K562 (cell line): ENCODE results near the gene DAPK2. TPM values are rescaled to one million over a fixed set of nuclear protein-coding genes. Genes with fewer than 3 reads are reported as not detected.

Source experiments
- CREM ChIP-seq: IDR thresholded peaks from 2 replicates; pipeline ENCODE4 v1.6.1; 2014; ENCODE audit warnings: antibody characterized with exemption, low read depth
- DPF2 ChIP-seq: fragments of 450-650 bp; IDR thresholded peaks from 2 replicates; pipeline ENCODE4 v1.6.1; 2016
- EP300 ChIP-seq: IDR thresholded peaks from 2 replicates; pipeline ENCODE4 v1.6.1; 2012; ENCODE audit warnings: low read length, improper control_type of control experiment
- GTF2A2 ChIP-seq: IDR thresholded peaks from 2 replicates; pipeline ENCODE4 v1.6.1; 2016; ENCODE audit warnings: mild to moderate bottlenecking, missing genetic modification characterization, missing compliant biosample characterization
- HCFC1 ChIP-seq: IDR thresholded peaks from 2 replicates; pipeline ENCODE4 v1.6.1; 2012; ENCODE audit warnings: low read depth, low read length, improper control_type of control experiment
- HOXB6 ChIP-seq: fragments of 250-450 bp; sonication (Bioruptor Pico); IDR thresholded peaks from 2 replicates; pipeline ENCODE4 v1.5.1; 2022; ENCODE audit warnings: mild to moderate bottlenecking, borderline replicate concordance
- KLF13 ChIP-seq: fragments of 450-650 bp; IDR thresholded peaks from 2 replicates; pipeline ENCODE4 v1.6.1; 2016; ENCODE audit warnings: missing genetic modification characterization, low read depth, mild to moderate bottlenecking, missing compliant biosample characterization, moderate library complexity, borderline replicate concordance
- NFE2 ChIP-seq: IDR thresholded peaks from 2 replicates; pipeline ENCODE4 v1.6.1; 2014; ENCODE audit warnings: antibody characterized with exemption, low read depth
- NFIC ChIP-seq: fragments of 450-650 bp; IDR thresholded peaks from 2 replicates; pipeline ENCODE4 v1.6.1; 2017; ENCODE audit warnings: mild to moderate bottlenecking, inconsistent platforms
- SIX5 ChIP-seq, 2 experiments: IDR thresholded peaks; 2 replicates each; pipeline ENCODE4 v1.6.1; 2011; ENCODE audit warnings: low read length in 2 of 2, borderline replicate concordance in 1 of 2, low read depth in 1 of 2, mild to moderate bottlenecking in 1 of 2, moderate library complexity in 1 of 2; ENCODE audit not compliant: insufficient read depth in 1 of 2
- STAG1 ChIP-seq: sonication (generic); formaldehyde crosslinking; IDR thresholded peaks from 2 replicates; pipeline ENCODE4 v1.5.0; 2020; ENCODE audit warnings: missing genetic modification reagents, borderline replicate concordance
- TEAD4 ChIP-seq, 2 experiments: sonication (generic) in 1 of 2; formaldehyde crosslinking in 1 of 2; IDR thresholded peaks; 2 replicates each; pipeline versions ENCODE4 v1.6.1 to v1.8.0; 2012 to 2022; ENCODE audit warnings: borderline replicate concordance in 1 of 2, inconsistent platforms in 1 of 2, low read length in 1 of 2, mild to moderate bottlenecking in 1 of 2, missing genetic modification reagents in 1 of 2
- ZNF316 ChIP-seq: fragments of 450-650 bp; IDR thresholded peaks from 2 replicates; pipeline ENCODE4 v1.6.1; 2016
- ZNF41 ChIP-seq: fragments of 250-450 bp; sonication (Bioruptor Pico); conservative IDR thresholded peaks from 2 replicates; pipeline ENCODE4 v1.4.0; 2020; ENCODE audit warnings: mild to moderate bottlenecking
- ZNF431 ChIP-seq: sonication (generic); formaldehyde crosslinking; IDR thresholded peaks from 2 replicates; pipeline ENCODE4 v1.8.0; 2022; ENCODE audit warnings: mild to moderate bottlenecking, missing genetic modification reagents
- polyA plus RNA-seq, 8 experiments: library from polyadenylated mRNA; depleted of rRNA in 4 of 8; stranded (reverse) in 5 of 8; unstranded in 3 of 8; fragments of >200 nt; fragmentation: Nextera tagmentation in 2 of 8; fragmentation: Illumina TruSeq in 1 of 8; extraction: Ambion mirVana in 2 of 8; extraction: Trizol in 1 of 8; gene quantifications; 2 replicates each; pipeline versions ENCODE4 v1.2.1 to v1.2.3, GENCODE V29; 2011 to 2014; ENCODE audit warnings: inconsistent platforms in 1 of 8, missing spikeins in 1 of 8
- total RNA-seq, 7 experiments: library from RNA; depleted of rRNA in 6 of 7; stranded (reverse); fragments of >200 nt in 6 of 7; fragmentation: Illumina TruSeq in 2 of 7; extraction: Trizol in 2 of 7; gene quantifications; 2 replicates each; pipeline versions ENCODE4 v1.2.1 to v1.2.3, GENCODE V29; 2011 to 2021; ENCODE audit warnings: low replicate concordance in 1 of 7
- TF ChIP-seq, protein P1 (sequence below): fragments of 450-650 bp; IDR thresholded peaks from 2 replicates; pipeline ENCODE4 v1.7.1; 2018; ENCODE audit warnings: mild to moderate bottlenecking, low read depth; ENCODE audit not compliant: partially characterized antibody
- TF ChIP-seq, protein P2 (sequence below): sonication (generic); IDR thresholded peaks from 2 replicates; pipeline ENCODE4 v1.6.1; 2016
- TF ChIP-seq, protein P3 (sequence below), 2 experiments: fragments of 450-650 bp; IDR thresholded peaks; 2 replicates each; pipeline ENCODE4 v1.6.1; 2016
- TF ChIP-seq, protein P4 (sequence below): fragments of 250-450 bp; sonication (Bioruptor Pico); IDR thresholded peaks from 2 replicates; pipeline ENCODE4 v1.4.0; 2020; ENCODE audit warnings: mild to moderate bottlenecking, moderate library complexity, borderline replicate concordance
- TF ChIP-seq, protein P5 (sequence below): fragments of 250-450 bp; sonication (Bioruptor Pico); IDR thresholded peaks from 2 replicates; pipeline ENCODE4 v1.8.0; 2022; ENCODE audit warnings: inconsistent platforms

Gene DAPK2
- total and polyA plus RNA-seq, 9 of the 15 experiments (the other 6 are each of a cell fraction or from before 2014, with no cell fraction given) = 0.14 to 5.2 (median 2.2) TPM

DNA sequence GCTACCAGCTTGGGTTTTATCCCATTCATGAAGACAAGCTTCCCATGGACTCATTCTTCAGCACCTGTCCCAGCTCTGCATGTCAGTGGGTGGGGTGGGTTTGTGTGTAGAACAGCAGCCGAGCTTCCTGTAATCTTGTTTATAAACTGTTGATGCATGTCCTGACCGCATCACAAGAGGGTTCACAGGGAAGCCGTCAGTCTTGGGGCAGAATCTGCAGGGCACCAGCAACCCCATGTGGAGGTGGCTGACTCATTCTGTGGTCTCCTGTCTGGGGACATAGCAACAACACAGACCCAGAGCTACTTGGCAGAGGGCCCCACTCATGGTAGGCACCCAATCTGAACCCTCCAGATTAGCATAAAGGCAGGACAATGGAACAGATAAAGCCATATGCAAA, 35.6 kb downstream of the DAPK2 start (continued):
- TF ChIP-seq, protein P1, sequence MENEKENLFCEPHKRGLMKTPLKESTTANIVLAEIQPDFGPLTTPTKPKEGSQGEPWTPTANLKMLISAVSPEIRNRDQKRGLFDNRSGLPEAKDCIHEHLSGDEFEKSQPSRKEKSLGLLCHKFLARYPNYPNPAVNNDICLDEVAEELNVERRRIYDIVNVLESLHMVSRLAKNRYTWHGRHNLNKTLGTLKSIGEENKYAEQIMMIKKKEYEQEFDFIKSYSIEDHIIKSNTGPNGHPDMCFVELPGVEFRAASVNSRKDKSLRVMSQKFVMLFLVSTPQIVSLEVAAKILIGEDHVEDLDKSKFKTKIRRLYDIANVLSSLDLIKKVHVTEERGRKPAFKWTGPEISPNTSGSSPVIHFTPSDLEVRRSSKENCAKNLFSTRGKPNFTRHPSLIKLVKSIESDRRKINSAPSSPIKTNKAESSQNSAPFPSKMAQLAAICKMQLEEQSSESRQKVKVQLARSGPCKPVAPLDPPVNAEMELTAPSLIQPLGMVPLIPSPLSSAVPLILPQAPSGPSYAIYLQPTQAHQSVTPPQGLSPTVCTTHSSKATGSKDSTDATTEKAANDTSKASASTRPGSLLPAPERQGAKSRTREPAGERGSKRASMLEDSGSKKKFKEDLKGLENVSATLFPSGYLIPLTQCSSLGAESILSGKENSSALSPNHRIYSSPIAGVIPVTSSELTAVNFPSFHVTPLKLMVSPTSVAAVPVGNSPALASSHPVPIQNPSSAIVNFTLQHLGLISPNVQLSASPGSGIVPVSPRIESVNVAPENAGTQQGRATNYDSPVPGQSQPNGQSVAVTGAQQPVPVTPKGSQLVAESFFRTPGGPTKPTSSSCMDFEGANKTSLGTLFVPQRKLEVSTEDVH = no peak
- TF ChIP-seq NFE2 (peak; percentile 51; the same call in 1 of the 2 replicates), NFIC (peak; percentile 24; the same call in 1 of the 2 replicates), EP300 (no peak), HCFC1 (no peak), HOXB6 (CRISPR knock-in tag) (no peak), CREM (0 out of 2 replicates have a peak, but pooled peaks have one; percentile 12), STAG1 (no peak), TEAD4 (IDR thresholded peaks at IDR 0.05; ENCODE audit: low read length) (peak; percentile 14; the same call in 1 of the 2 replicates), TEAD4 (CRISPR knock-in tag; IDR thresholded peaks at IDR 0.05; ENCODE audit: borderline replicate concordance) (no peak), DPF2 (0 out of 2 replicates have a peak, but pooled peaks have one; percentile 22), ZNF316 (no peak), ZNF41 (CRISPR knock-in tag) (no peak), GTF2A2 (tag) (no peak), SIX5 (IDR thresholded peaks at IDR 0.05; ENCODE audit: borderline replicate concordance in 1 of 2, insufficient read depth in 1 of 2, low read depth in 1 of 2, low read length in 2 of 2) (no peak), ZNF431 (no peak), KLF13 (tag) (no peak)
- TF ChIP-seq, protein P2, sequence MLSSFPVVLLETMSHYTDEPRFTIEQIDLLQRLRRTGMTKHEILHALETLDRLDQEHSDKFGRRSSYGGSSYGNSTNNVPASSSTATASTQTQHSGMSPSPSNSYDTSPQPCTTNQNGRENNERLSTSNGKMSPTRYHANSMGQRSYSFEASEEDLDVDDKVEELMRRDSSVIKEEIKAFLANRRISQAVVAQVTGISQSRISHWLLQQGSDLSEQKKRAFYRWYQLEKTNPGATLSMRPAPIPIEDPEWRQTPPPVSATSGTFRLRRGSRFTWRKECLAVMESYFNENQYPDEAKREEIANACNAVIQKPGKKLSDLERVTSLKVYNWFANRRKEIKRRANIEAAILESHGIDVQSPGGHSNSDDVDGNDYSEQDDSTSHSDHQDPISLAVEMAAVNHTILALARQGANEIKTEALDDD = no peak
- TF ChIP-seq, protein P3, sequence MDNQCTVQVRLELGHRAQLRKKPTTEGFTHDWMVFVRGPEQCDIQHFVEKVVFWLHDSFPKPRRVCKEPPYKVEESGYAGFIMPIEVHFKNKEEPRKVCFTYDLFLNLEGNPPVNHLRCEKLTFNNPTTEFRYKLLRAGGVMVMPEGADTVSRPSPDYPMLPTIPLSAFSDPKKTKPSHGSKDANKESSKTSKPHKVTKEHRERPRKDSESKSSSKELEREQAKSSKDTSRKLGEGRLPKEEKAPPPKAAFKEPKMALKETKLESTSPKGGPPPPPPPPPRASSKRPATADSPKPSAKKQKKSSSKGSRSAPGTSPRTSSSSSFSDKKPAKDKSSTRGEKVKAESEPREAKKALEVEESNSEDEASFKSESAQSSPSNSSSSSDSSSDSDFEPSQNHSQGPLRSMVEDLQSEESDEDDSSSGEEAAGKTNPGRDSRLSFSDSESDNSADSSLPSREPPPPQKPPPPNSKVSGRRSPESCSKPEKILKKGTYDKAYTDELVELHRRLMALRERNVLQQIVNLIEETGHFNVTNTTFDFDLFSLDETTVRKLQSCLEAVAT (IDR thresholded peaks at IDR 0.05) = no peak
- TF ChIP-seq, protein P4, sequence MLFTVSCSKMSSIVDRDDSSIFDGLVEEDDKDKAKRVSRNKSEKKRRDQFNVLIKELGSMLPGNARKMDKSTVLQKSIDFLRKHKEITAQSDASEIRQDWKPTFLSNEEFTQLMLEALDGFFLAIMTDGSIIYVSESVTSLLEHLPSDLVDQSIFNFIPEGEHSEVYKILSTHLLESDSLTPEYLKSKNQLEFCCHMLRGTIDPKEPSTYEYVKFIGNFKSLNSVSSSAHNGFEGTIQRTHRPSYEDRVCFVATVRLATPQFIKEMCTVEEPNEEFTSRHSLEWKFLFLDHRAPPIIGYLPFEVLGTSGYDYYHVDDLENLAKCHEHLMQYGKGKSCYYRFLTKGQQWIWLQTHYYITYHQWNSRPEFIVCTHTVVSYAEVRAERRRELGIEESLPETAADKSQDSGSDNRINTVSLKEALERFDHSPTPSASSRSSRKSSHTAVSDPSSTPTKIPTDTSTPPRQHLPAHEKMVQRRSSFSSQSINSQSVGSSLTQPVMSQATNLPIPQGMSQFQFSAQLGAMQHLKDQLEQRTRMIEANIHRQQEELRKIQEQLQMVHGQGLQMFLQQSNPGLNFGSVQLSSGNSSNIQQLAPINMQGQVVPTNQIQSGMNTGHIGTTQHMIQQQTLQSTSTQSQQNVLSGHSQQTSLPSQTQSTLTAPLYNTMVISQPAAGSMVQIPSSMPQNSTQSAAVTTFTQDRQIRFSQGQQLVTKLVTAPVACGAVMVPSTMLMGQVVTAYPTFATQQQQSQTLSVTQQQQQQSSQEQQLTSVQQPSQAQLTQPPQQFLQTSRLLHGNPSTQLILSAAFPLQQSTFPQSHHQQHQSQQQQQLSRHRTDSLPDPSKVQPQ (CRISPR knock-in tag) = no peak
- TF ChIP-seq, protein P5, sequence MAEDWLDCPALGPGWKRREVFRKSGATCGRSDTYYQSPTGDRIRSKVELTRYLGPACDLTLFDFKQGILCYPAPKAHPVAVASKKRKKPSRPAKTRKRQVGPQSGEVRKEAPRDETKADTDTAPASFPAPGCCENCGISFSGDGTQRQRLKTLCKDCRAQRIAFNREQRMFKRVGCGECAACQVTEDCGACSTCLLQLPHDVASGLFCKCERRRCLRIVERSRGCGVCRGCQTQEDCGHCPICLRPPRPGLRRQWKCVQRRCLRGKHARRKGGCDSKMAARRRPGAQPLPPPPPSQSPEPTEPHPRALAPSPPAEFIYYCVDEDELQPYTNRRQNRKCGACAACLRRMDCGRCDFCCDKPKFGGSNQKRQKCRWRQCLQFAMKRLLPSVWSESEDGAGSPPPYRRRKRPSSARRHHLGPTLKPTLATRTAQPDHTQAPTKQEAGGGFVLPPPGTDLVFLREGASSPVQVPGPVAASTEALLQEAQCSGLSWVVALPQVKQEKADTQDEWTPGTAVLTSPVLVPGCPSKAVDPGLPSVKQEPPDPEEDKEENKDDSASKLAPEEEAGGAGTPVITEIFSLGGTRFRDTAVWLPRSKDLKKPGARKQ = no peak
